GM12872 (cell line): Measurements from ENCODE around the gene AFF1.

Experiments
- TF ChIP-seq, protein P1 (sequence below): IDR thresholded peaks from 3 replicates; pipeline ENCODE4 v1.5.1; 2011; ENCODE audit warnings: low read depth, mild to moderate bottlenecking, low read length, moderate library complexity; ENCODE audit not compliant: insufficient read depth

The AFF1 gene

DNA sequence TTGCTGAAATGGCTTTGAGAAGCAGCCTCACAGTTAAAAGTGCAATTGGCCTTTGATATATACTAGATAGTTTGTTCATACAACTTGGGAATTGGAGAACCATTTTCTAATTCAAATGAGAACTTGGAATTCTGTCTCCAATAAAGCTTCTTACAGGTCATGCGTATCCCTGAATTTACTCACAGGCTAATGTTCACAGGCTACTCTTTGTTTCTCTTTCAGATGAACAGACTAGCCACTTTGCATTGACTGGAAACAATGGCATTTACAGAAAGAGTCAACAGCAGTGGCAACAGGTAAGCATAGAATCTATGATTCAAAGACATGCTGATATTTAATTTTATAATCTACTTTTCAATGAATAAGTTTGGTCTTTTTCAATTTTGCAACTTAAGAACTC lies 13.5 kb downstream of the AFF1 start:
- TF ChIP-seq, protein P1, sequence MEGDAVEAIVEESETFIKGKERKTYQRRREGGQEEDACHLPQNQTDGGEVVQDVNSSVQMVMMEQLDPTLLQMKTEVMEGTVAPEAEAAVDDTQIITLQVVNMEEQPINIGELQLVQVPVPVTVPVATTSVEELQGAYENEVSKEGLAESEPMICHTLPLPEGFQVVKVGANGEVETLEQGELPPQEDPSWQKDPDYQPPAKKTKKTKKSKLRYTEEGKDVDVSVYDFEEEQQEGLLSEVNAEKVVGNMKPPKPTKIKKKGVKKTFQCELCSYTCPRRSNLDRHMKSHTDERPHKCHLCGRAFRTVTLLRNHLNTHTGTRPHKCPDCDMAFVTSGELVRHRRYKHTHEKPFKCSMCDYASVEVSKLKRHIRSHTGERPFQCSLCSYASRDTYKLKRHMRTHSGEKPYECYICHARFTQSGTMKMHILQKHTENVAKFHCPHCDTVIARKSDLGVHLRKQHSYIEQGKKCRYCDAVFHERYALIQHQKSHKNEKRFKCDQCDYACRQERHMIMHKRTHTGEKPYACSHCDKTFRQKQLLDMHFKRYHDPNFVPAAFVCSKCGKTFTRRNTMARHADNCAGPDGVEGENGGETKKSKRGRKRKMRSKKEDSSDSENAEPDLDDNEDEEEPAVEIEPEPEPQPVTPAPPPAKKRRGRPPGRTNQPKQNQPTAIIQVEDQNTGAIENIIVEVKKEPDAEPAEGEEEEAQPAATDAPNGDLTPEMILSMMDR, result no peak

DNA sequence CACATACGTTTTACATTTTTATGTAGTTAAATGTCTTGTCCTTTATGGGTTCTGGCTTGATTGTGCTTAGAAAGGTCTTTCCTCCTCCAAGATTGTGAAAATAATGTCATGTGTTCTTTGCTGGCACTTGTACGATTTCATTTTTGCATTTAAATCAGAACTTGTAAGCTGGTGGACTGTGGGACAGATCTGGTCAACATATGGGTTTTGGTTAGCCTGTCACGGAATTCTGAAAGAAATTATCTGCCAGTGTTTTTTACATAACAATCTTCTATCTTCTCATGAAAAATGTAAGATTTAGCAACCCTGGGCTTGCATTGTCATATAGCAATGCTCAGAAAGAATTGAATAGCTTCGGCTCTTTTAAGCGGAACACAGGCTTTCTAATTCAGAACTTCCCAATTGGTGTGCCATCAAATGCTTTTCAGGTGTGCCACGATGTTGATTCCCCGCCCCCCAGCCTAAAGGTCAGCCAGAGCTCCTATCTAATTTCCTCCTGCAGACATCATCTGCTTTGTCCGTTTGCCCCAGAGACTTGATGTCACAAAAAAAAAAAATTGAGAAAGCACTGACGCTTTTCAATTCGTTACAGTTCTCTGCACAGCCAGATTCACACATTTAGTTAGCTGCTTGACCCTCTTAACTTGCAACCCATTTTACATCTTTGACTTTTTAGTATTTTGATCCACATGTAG lies 16.2 kb downstream of the AFF1 start:
- TF ChIP-seq, protein P1, result no peak

DNA sequence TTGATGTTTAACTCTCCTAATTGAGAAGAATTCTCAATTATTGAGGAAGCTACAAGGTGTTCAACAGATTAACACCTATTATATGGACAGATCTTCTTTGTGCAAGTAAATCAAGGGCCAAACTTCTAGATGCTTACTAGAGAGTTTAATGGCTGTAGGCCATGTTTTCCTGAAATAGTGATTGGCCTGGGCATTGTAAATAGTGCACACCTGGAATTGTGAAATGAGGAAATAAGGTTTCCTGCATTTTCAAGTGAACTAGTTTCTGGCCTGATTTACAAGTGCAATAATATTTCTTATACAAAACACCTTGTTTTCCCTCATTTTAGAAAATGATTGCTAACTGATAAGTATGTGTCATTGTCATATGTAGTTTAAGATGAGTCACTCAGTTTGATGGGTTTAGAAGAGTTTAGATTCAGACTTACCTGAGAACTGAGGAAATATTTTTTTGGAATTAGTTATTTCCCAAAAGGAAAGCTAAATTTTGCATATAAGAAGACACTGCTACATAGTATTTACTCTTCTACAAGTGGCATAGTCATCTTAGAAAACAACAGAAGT lies 21.2 kb downstream of the AFF1 start:
- TF ChIP-seq, protein P1, result no peak

DNA sequence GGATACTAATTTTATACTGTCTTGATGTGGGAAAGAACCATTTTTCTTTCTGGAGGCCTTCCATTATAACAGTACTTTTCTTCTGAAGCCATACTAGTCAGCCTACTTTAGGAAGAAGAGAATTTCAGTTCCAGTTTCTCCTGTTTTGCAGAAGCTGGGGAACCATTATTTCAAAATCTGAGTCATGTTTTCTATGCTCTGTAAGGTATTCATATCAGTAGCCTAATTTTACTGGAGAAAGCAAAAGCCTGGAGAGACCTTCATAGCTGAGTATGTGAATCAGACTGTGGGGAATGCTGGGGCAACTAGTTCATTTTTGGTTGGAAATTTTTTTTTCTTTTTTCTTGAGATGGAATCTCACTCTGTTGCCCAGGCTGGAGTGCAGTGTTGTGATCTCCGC lies 22.4 kb downstream of the AFF1 start:
- TF ChIP-seq, protein P1, result no peak

DNA sequence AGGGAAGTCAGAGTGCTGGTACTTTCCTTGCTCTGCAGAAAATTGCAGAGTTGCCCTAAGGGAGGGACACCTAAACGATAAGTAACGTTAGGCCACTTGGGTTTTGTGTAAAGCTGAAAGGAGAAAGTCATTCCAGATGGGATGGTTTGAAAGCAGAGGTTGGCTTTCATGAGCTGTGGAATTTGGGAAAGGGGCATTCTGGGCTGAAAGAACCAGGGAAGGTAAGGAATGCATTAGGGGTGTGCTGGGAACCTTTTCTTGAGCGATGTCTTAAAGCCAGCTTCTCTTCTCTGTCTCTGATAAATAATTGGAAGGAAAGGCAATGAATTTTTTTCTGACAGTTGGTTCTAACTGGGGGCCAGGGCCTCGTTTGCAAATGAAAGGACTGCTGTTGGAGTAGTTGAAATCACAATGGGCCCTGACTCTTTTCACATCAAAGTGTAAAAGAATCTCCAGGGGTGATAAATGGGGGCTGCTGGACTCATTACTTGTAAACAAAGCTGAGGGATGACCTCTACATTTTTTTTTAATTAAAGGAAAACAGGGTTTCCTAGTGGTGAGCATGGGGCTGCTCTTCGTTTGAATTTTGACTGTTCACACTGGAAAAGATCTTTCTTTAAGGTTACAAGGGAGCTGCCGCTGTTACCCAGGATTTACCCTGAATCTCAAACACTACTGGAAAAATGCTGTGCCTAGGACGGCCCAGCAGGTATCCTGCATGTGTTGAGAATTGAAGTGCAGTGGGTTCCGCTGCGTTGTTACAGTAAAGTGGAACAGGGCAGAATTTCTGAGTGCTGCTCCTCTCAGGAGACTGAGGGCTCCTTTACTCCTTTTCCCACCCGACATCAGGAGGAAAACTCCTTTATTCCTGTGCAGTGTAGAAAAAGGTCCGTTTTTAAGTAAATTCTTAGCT lies 25.0 kb downstream of the AFF1 start:
- TF ChIP-seq, protein P1, result no peak

DNA sequence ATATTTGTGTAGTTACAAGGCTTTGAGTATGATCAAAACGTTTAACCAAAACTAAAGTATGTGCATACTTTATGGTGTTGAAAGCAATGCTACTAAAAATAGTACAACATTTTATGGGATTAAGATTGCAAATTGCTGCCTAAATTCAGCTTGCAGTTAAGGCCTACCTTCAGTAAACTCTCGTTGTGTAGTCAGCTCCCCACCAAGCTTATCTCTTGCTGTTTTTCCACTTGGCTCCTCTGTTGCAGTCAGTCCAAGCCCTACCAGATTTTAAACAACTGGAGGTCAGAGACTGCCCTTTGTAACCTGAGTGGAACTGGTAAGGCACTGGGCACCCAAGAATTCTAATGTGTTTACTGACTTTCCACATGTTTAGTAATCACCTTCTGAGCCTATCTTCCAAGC lies 25.7 kb downstream of the AFF1 start:
- TF ChIP-seq, protein P1, result no peak

DNA sequence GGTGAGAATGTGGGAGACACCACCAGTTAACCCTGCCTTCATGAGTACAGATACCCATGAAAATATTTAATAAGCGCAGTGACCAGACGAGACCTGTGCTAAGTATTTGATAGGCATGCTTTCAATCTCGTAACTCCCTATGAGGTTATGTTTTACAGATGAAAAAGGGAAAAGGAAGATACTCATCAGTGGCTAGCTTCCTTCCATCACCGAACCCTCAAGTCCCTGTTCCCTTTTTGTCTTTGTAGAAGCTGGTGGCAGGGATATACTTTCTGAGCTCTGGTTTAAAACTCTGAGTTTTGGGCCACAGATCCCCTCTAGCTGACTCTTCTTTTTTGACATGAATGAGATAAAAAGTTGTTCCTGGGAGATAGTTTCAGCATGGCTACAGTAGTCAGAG lies 26.3 kb downstream of the AFF1 start:
- TF ChIP-seq, protein P1, result no peak
